ENCODE measurements around the gene TMTC4.
"Not testable (repeated sequence)": the region's sequence is repeated elsewhere in the genome, so short reads cannot be mapped to it uniquely, and the experiment has no call there.

Gene TMTC4

GRCh38 chr13:100680131-100680530 is 5.5 kb upstream of the TMTC4 start:
- Mint-ChIP-seq H3K36me3 (ENCODE audit: low read depth) (no peaks in the 10 kb centered on the region), H3K4me1 (peaks cover 6% of the 10 kb centered on the region), H3K9me3 (peaks cover 7% of the 10 kb centered on the region), H3K27me3 (ENCODE audit: low read depth) (peaks cover 6% of the 10 kb centered on the region), H3K4me3 (no peak overlapping the region), H3K27ac (no peak overlapping the region)
- no peak for TF ChIP-seq CTCF (IDR thresholded peaks at IDR 0.05; ENCODE audit: unreplicated experiment in 3 of 3)

- H3K27ac Mint-ChIP-seq; H3K36me3 Mint-ChIP-seq (ENCODE audit: low read depth); H3K9me3 Mint-ChIP-seq; H3K27me3 Mint-ChIP-seq (ENCODE audit: low read depth): not testable (repeated sequence)
- Mint-ChIP-seq H3K4me3 (peak overlapping the region in 1 of 3 experiments; percentile 25), H3K4me1 (peaks cover 21% of the 10 kb centered on the region)
These were observed 2.5 kb upstream of the TMTC4 start for GRCh38 chr13:100677128-100677527.

GRCh38 chr13:100675661-100676129 is 1.1 kb upstream of the TMTC4 start:
- peaks cover 4% of the 10 kb centered on the region for H3K9me3 Mint-ChIP-seq
- no peaks in the 10 kb centered on the region for H3K36me3 Mint-ChIP-seq (ENCODE audit: low read depth)
- peak overlapping the region; percentile 7 to 74 (median 62) for H3K27ac Mint-ChIP-seq
- H3K27me3 Mint-ChIP-seq (ENCODE audit: low read depth), result peaks cover 6% of the 10 kb centered on the region
- peaks cover 28% of the 10 kb centered on the region for H3K4me1 Mint-ChIP-seq
- TF ChIP-seq CTCF (IDR thresholded peaks at IDR 0.05; ENCODE audit: unreplicated experiment in 3 of 3), result no peak
- peak overlapping the region; percentile 84 to 89 (median 87) for H3K4me3 Mint-ChIP-seq

- H3K9me3 Mint-ChIP-seq, result peaks cover 4% of the 10 kb centered on the region
- peak in 2 of 3 experiments; percentile 20 to 42 for TF ChIP-seq CTCF (IDR thresholded peaks at IDR 0.05; ENCODE audit: unreplicated experiment in 3 of 3)
- H3K36me3 Mint-ChIP-seq (ENCODE audit: low read depth), result no peaks in the 10 kb centered on the region
- peaks cover 30% of the 10 kb centered on the region for H3K4me1 Mint-ChIP-seq
- peaks cover 6% of the 10 kb centered on the region for H3K27me3 Mint-ChIP-seq (ENCODE audit: low read depth)
- peak overlapping the region in 2 of 3 experiments; percentile 7 to 62 for H3K27ac Mint-ChIP-seq
- peak overlapping the region; percentile 84 to 89 (median 87) for H3K4me3 Mint-ChIP-seq
These were observed 471 bp upstream of the TMTC4 start for GRCh38 chr13:100674872-100675660.

GRCh38 chr13:100673713-100674571 is 653 bp downstream of the TMTC4 start:
- no peak for TF ChIP-seq CTCF (IDR thresholded peaks at IDR 0.05; ENCODE audit: unreplicated experiment in 3 of 3)
- Mint-ChIP-seq H3K4me3 (peak overlapping the region; percentile 91 to 98 (median 96)), H3K27ac (peak overlapping the region; percentile 87 to 97 (median 97)), H3K36me3 (ENCODE audit: low read depth) (peaks cover 8% of the 10 kb centered on the region), H3K4me1 (peaks cover 30% of the 10 kb centered on the region), H3K9me3 (peaks cover 4% of the 10 kb centered on the region), H3K27me3 (ENCODE audit: low read depth) (peaks cover 9% of the 10 kb centered on the region)

- Mint-ChIP-seq H3K27ac (peak overlapping the region; percentile 87 to 97 (median 97)), H3K4me3 (peak overlapping the region; percentile 91 to 98 (median 96)), H3K36me3 (ENCODE audit: low read depth) (peaks cover 14% of the 10 kb centered on the region), H3K4me1 (peaks cover 30% of the 10 kb centered on the region), H3K27me3 (ENCODE audit: low read depth) (peaks cover 5% of the 10 kb centered on the region), H3K9me3 (no peaks in the 10 kb centered on the region)
- no peak for TF ChIP-seq CTCF (IDR thresholded peaks at IDR 0.05; ENCODE audit: unreplicated experiment in 3 of 3)
These were observed 1.3 kb downstream of the TMTC4 start for GRCh38 chr13:100673376-100673712.

Data from nephron (organoid).